ENCODE results near the gene OPCML.

DNA sequence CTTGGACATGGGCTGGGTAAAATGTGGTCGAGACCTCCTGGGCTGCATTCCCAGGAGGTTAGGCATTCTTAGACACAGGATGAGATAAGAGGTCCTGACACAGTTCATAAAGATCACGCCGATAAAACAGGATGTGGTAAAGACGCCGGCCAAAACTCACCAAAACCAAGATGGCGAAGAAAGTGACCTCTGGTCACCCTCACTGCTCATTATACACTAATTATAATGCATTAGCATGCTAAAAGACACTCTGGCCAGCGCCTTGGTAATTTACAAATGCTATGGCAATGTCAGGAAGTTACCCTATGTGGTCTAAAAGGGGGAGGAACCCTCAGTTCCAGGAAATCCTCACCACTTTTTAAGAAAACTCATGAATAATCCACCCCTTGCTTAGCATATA lies 983.3 kb downstream of the OPCML start:
- TF ChIP-seq, protein P1, sequence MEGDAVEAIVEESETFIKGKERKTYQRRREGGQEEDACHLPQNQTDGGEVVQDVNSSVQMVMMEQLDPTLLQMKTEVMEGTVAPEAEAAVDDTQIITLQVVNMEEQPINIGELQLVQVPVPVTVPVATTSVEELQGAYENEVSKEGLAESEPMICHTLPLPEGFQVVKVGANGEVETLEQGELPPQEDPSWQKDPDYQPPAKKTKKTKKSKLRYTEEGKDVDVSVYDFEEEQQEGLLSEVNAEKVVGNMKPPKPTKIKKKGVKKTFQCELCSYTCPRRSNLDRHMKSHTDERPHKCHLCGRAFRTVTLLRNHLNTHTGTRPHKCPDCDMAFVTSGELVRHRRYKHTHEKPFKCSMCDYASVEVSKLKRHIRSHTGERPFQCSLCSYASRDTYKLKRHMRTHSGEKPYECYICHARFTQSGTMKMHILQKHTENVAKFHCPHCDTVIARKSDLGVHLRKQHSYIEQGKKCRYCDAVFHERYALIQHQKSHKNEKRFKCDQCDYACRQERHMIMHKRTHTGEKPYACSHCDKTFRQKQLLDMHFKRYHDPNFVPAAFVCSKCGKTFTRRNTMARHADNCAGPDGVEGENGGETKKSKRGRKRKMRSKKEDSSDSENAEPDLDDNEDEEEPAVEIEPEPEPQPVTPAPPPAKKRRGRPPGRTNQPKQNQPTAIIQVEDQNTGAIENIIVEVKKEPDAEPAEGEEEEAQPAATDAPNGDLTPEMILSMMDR (IDR thresholded peaks at IDR 0.05; ENCODE audit: low read length): no peak
- no peak for TF ChIP-seq EZH2 (IDR thresholded peaks at IDR 0.05; ENCODE audit: borderline replicate concordance, low read length)

All from OCI-LY1 (cell line).